Sigmoid colon (tissue), 7 donors: ENCODE measurements around the gene KCTD1. TPM values are rescaled to one million over a fixed set of nuclear protein-coding genes. Genes with fewer than 3 reads are reported as not detected.
A peak's percentile ranks its signal among the peaks of the same experiment; 100 is the strongest.

ENCODE experiments used
- DNase-seq: peaks from one replicate; pipeline ENCODE4 v3.0.0-alpha.2; 2019
- H3K27ac ChIP-seq, 4 donors: fragments of 200-600 bp; sonication (generic); one replicate each; pipeline ENCODE4 v1.5.1; 2016 to 2019; ENCODE audit warnings: mild to moderate bottlenecking in 1 of 4
- H3K27me3 ChIP-seq, 3 donors: fragments of 200-600 bp; sonication (generic); one replicate each; pipeline ENCODE4 v1.5.1; 2019; ENCODE audit warnings: mild to moderate bottlenecking in 1 of 3
- H3K36me3 ChIP-seq, 4 donors: fragments of 200-600 bp; sonication (generic); one replicate each; pipeline ENCODE4 v1.5.1; 2016 to 2019
- H3K4me1 ChIP-seq, 4 donors: fragments of 200-600 bp; sonication (generic); one replicate each; pipeline ENCODE4 v1.5.1; 2017 to 2019
- H3K4me3 ChIP-seq, 4 donors: fragments of 200-600 bp; sonication (generic); one replicate each; pipeline ENCODE4 v1.5.1; 2017 to 2019; ENCODE audit warnings: mild to moderate bottlenecking in 2 of 4, moderate library complexity in 1 of 4
- H3K9me3 ChIP-seq, 4 donors: fragments of 200-600 bp in 3 of 4; sonication (generic) in 3 of 4; one replicate each; pipeline versions ENCODE4 v1.5.1 to v1.6.1; 2013 to 2019
- EP300 ChIP-seq, 4 donors: sonication (generic); formaldehyde crosslinking; IDR thresholded peaks; one replicate each; pipeline ENCODE4 v1.6.1; 2017; ENCODE audit warnings: antibody characterized with exemption in 4 of 4
- POLR2A ChIP-seq, 2 donors: fragments of 450-650 bp; IDR thresholded peaks; one replicate each; pipeline ENCODE4 v1.6.1; 2016; ENCODE audit warnings: antibody characterized with exemption in 2 of 2, mild to moderate bottlenecking in 2 of 2, moderate library complexity in 2 of 2
- POLR2AphosphoS5 ChIP-seq, 4 donors: sonication (generic); formaldehyde crosslinking; IDR thresholded peaks; one replicate each; pipeline ENCODE4 v1.6.1; 2017; ENCODE audit warnings: antibody characterized with exemption in 4 of 4
- WGBS, 2 donors: extraction: QIAGEN DNeasy Blood & Tissue Kit; methylation state at CpG; one replicate each; pipeline ENCODE4 v1.1.7; 2013; 5-methylcytosine and 5-hydroxymethylcytosine counted together
- intact Hi-C: fragments of 100-400 bp; cut with DNase I; formaldehyde crosslinking; loops from one replicate; pipeline ENCODE4 v1.15.1; 2023
- polyA plus RNA-seq, 3 donors: library from polyadenylated mRNA; stranded (reverse); fragments of 200-250 nt; gene quantifications; one replicate each; pipeline ENCODE4 v1.2.3, GENCODE V29; 2013
- total RNA-seq, 4 donors: library from RNA; depleted of rRNA; stranded (reverse); fragments of >200 nt; gene quantifications; one replicate each; pipeline ENCODE4 v1.1.0, GENCODE V29; 2016
- TF ChIP-seq, protein P1 (sequence below), 4 experiments: fragments of 450-650 bp in 3 of 4; fragments of 200-600 bp in 1 of 4; IDR thresholded peaks; one replicate each; pipeline ENCODE4 v1.5.1; 2016 to 2019; ENCODE audit warnings: antibody characterized with exemption in 4 of 4, mild to moderate bottlenecking in 3 of 4, moderate library complexity in 2 of 4
- donor health status: healthy with polysubstance abuse.
- donor health status: Bipolar disorder and iron deficiency.
- donor health status: healthy.

The KCTD1 gene
- total and polyA plus RNA-seq, 7 donors: 3.4 to 22.4 (median 10.9) TPM

DNA sequence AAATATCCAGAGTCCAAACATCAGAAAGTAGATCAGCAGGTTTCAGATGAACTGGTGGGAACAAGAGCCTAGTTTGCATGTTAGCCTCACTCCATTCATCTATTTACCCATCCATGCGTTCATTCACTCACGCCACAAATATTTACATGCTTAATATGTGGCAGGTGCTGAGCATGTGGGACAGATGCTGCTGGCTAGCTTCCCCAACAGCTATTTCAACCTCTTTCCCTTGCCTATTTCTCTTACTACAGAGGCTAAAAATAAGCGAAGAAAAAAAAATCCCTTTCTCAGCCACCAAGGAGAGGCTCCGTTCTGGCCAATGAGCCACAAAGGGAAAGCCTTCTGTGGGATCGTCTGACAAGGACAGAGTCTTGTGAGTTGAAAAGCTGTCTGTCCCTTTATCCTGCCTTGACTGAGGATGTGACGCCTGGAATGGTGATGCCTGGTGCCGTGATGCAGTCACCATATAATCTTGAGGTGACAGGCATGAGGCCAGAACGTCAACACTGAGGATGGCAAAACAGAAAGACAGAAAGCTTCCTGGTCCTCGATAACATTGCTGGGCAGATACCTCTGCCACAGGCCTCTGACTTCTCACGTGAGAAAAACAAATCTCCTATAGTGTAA, 78.2 kb downstream of the KCTD1 start:
- Histone ChIP-seq H3K4me1 (no peaks in the 10 kb centered on the region), H3K36me3 (peaks cover 0 to 15% (median 0%) of the 10 kb centered on the region in 4 donors), H3K27ac (no peak overlapping the region), H3K4me3 (no peak overlapping the region), H3K9me3 (no peaks in the 10 kb centered on the region), H3K27me3 (no peaks in the 10 kb centered on the region)
- TF ChIP-seq POLR2AphosphoS5 (IDR thresholded peaks at IDR 0.05) (no peak), POLR2A (IDR thresholded peaks at IDR 0.05) (no peak), EP300 (IDR thresholded peaks at IDR 0.05) (no peak)
- TF ChIP-seq, protein P1, sequence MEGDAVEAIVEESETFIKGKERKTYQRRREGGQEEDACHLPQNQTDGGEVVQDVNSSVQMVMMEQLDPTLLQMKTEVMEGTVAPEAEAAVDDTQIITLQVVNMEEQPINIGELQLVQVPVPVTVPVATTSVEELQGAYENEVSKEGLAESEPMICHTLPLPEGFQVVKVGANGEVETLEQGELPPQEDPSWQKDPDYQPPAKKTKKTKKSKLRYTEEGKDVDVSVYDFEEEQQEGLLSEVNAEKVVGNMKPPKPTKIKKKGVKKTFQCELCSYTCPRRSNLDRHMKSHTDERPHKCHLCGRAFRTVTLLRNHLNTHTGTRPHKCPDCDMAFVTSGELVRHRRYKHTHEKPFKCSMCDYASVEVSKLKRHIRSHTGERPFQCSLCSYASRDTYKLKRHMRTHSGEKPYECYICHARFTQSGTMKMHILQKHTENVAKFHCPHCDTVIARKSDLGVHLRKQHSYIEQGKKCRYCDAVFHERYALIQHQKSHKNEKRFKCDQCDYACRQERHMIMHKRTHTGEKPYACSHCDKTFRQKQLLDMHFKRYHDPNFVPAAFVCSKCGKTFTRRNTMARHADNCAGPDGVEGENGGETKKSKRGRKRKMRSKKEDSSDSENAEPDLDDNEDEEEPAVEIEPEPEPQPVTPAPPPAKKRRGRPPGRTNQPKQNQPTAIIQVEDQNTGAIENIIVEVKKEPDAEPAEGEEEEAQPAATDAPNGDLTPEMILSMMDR (IDR thresholded peaks at IDR 0.05): no peak
- intact Hi-C loops: no loop called here
- DNase-seq: no peak
- WGBS, 2 donors: 78 to 79% methylated on average over 10 of the region's 10 CpGs

DNA sequence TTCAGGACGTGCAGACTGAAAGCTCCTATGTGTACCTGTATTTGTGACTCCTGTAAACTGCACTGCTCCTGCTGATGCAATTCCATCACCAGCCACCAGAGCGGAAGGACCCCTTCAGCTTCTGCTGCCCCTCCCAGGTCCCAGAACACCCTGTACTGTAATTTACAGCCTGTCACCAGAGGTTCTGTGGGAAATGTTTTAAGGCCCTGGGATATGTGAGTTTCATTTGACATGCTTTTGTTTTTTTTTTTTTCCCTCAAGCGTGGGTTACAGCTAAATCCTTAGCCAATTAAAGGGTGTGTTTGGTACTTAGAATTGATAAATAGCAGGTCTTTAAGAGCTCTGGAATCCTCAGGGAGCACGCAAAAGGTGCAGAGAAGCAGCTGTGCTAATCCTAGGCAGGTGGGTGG, 79.4 kb downstream of the KCTD1 start:
- DNase-seq: no peak
- 59 to 65% methylated on average over 4 of the region's 4 CpGs for WGBS, 2 donors
- H3K27me3 ChIP-seq: no peaks in the 10 kb centered on the region
- no peak overlapping the region for H3K4me3 ChIP-seq
- intact Hi-C loops: no loop called here
- no peaks in the 10 kb centered on the region for H3K9me3 ChIP-seq
- H3K36me3 ChIP-seq: peaks cover 0 to 10% (median 0%) of the 10 kb centered on the region in 4 donors
- no peak overlapping the region for H3K27ac ChIP-seq
- TF ChIP-seq POLR2A (IDR thresholded peaks at IDR 0.05) (no peak), EP300 (IDR thresholded peaks at IDR 0.05) (no peak), POLR2AphosphoS5 (IDR thresholded peaks at IDR 0.05) (no peak)
- TF ChIP-seq, protein P1 (IDR thresholded peaks at IDR 0.05): peak in 3 of 4 experiments; percentile 10 to 19 (median 14)
- H3K4me1 ChIP-seq: no peaks in the 10 kb centered on the region

DNA sequence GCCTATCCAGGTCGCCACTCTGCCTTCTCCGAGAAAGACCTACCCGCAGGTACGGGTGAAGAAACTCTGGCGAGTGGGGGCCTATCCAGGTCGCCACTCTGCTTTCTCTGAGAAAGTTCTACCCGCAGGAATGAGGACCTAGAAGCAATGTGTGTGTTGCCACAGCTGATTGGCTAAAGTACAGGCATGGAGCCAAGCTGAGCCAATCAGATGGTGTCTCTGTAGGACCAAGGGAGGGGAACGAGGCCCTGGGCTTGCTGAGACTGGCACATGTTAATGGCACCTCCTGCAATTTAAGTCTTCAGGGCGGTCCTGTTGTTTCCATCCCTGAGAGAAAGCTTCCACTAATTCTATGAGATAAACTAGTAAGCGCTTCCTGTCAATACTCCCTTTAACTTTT, 82.3 kb downstream of the KCTD1 start:
- no peak overlapping the region for H3K27ac ChIP-seq
- 77% methylated on average over 10 of the region's 10 CpGs for WGBS, 2 donors
- H3K27me3 ChIP-seq: no peaks in the 10 kb centered on the region
- DNase-seq: no peak
- intact Hi-C loops: no loop called here
- H3K4me1 ChIP-seq: no peaks in the 10 kb centered on the region
- no peak overlapping the region for H3K4me3 ChIP-seq
- H3K36me3 ChIP-seq: no peaks in the 10 kb centered on the region
- TF ChIP-seq POLR2AphosphoS5 (IDR thresholded peaks at IDR 0.05): no peak
- TF ChIP-seq, protein P1 (IDR thresholded peaks at IDR 0.05): no peak
- TF ChIP-seq EP300 (IDR thresholded peaks at IDR 0.05): no peak
- TF ChIP-seq POLR2A (IDR thresholded peaks at IDR 0.05): no peak
- no peaks in the 10 kb centered on the region for H3K9me3 ChIP-seq

DNA sequence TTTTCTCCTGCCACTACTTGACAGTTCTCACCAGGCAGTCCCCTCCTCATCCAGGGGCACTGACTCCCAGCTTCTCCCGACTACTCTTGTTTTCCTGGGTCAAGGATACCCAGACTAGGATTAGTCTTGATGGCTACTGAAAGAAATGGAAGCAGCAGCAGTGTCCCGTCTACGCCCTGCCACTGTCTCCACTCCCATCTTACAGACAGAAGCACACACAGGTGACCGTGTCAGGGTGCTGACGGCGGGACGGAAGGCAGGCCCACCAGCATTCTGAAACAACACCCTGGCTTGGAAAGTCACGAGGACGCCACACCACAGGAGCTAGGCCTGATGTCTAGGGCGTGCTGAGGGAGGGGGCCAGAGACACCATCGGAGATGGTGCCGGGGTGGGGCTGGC, 82.9 kb downstream of the KCTD1 start:
- Histone ChIP-seq H3K4me3 (no peak overlapping the region), H3K36me3 (no peaks in the 10 kb centered on the region), H3K27me3 (no peaks in the 10 kb centered on the region), H3K9me3 (no peaks in the 10 kb centered on the region), H3K27ac (no peak overlapping the region), H3K4me1 (no peaks in the 10 kb centered on the region)
- TF ChIP-seq EP300 (IDR thresholded peaks at IDR 0.05) (no peak), POLR2A (IDR thresholded peaks at IDR 0.05) (no peak), POLR2AphosphoS5 (IDR thresholded peaks at IDR 0.05) (no peak)
- TF ChIP-seq, protein P1 (IDR thresholded peaks at IDR 0.05): no peak
- 97 to 98% methylated on average over 12 of the region's 12 CpGs for WGBS, 2 donors
- no peak for DNase-seq
- intact Hi-C loops: no loop called here
